ENCODE measurements around the gene CYBA.

- TF ChIP-seq CTCF (IDR thresholded peaks at IDR 0.05) (no peak), EZH2 (IDR thresholded peaks at IDR 0.05; ENCODE audit: borderline replicate concordance, insufficient read depth, low read depth, low read length, poor library complexity, severe bottlenecking) (no peak)
These were observed 44.4 kb upstream of the CYBA start for GRCh38 chr16:88695218-88695617.
